Jurkat, Clone E6-1 (cell line): ENCODE results near the gene NUBPL. TPM values are rescaled to one million over a fixed set of nuclear protein-coding genes. Genes with fewer than 3 reads are reported as not detected.
A peak's percentile ranks its signal among the peaks of the same experiment; 100 is the strongest.

ENCODE experiments used
- DNase-seq: peaks from one replicate; pipeline ENCODE4 v3.0.0-alpha.2; 2011; ENCODE audit warnings: low read depth, low spot score
- H3K4me3 ChIP-seq: 2 replicates; pipeline ENCODE4 v1.5.1; 2011; ENCODE audit warnings: mild to moderate bottlenecking, low read length, control low read depth, moderate library complexity
- polyA plus RNA-seq: library from polyadenylated mRNA; unstranded; fragments of >200 nt; gene quantifications from one replicate; pipeline ENCODE4 v1.2.1, GENCODE V29; 2012; ENCODE audit warnings: missing spikeins; ENCODE audit not compliant: insufficient read length, insufficient read depth

Gene NUBPL
- polyA plus RNA-seq = 5.9 TPM

- peak; percentile 93 for DNase-seq
- H3K4me3 ChIP-seq = peak within 1 kb of the TSS; percentile 89
Observed at GRCh38 chr14:31561155-31561846, at the start of gene NUBPL. Gene NUBPL (plus strand): TSS chr14:31561404. CDS start chr14:31561440, 36 bp downstream.

- no peak for DNase-seq
- no peak overlapping the region for H3K4me3 ChIP-seq
Observed at GRCh38 chr14:31527087-31527486, 34.1 kb upstream of the NUBPL start.

- no peak overlapping the region for H3K4me3 ChIP-seq
- no peak for DNase-seq
Observed at GRCh38 chr14:31527546-31527945, 33.7 kb upstream of the NUBPL start.

- no peak for DNase-seq
- H3K4me3 ChIP-seq = no peak overlapping the region
Observed at GRCh38 chr14:31529053-31529452, 32.2 kb upstream of the NUBPL start.

- no peak for DNase-seq
- H3K4me3 ChIP-seq = no peak overlapping the region
Observed at GRCh38 chr14:31530136-31530535, 31.1 kb upstream of the NUBPL start.

GRCh38 chr14:31536201-31536960 lies 24.8 kb upstream of the NUBPL start:
- no peak overlapping the region for H3K4me3 ChIP-seq
- DNase-seq = no peak

DNA sequence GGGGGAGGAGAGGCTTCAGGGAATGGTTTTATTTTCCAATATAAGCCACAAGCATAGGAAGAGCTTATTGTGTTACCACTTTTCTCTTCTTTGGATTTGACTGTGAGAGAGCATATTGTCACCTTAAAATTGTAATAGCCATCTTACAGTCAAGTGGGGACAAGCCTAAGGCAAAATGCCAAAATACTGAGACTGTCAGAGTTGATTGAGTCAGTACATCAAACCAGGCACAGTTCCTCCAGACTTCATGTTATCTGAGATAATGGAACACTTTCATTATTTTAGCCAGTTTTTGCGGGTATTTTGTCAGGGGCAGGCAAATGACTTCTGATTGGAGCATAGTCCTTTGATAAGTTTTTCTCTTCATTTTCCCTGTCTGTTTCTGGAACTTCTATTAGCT lies 19.5 kb upstream of the NUBPL start:
- H3K4me3 ChIP-seq = no peak overlapping the region
- no peak for DNase-seq

- DNase-seq = no peak
- H3K4me3 ChIP-seq = no peak overlapping the region
Observed at GRCh38 chr14:31543969-31544799, 17.0 kb upstream of the NUBPL start.

DNA sequence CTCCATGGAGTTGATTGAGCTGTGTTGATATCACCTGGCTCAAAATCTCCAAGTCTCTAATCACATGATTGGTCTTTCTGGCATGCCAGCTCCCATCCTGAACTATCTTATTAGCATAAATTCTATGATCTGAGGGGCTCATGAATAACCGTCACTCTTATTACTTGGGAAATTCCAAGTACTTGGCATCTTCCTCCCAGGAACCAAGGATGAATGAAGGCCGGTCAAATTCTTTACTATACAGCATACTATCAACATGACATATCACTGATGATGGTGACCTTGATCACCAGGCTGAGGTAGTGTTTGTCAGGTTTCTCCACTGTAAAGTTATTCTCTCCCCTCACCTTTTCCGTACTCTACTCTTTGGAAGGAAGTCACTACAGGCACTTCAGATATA lies 16.4 kb upstream of the NUBPL start:
- no peak overlapping the region for H3K4me3 ChIP-seq
- no peak for DNase-seq

DNA sequence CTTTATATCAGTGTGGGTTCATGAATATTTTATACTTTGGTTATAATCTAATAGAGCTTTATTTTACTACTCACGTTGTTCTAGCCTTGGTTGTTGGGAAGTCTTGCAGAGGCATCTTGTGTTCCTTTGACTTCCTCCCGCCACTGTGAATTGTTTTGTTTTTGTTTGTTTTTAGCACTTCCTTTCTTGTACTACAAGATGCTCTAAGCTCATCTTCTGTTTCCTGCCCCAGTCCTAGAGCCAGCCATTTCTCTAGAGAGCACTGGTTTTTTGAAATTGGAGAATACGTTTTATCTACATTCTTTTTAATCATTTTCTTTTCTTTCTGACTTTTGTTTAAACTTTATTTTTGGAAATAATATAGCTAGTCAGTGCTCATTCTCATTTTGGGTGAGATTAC lies 15.9 kb upstream of the NUBPL start:
- DNase-seq = no peak
- no peak overlapping the region for H3K4me3 ChIP-seq

GRCh38 chr14:31549817-31550216 lies 11.4 kb upstream of the NUBPL start:
- no peak for DNase-seq
- H3K4me3 ChIP-seq = no peak overlapping the region

DNA sequence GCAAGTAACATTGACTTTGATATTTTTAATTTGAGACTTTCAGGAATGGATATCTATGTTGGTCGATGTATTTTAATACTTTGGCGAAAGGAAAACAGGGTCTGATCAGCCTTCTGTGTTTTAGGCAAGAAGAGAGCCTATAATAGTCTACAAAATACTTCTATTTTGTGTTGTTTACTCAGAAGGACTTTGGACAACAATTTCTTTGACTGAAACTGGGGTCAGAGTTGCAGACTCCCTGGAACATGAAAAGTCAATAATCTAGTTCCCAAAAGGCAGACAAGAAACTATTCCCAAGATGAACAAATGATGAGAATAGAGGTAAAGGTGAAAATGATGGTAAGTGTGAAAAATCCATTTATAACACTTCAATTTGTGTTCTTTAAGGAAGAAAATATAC lies 10.6 kb upstream of the NUBPL start:
- no peak for DNase-seq
- no peak overlapping the region for H3K4me3 ChIP-seq

GRCh38 chr14:31556191-31556590 lies 5.0 kb upstream of the NUBPL start:
- H3K4me3 ChIP-seq = no peak overlapping the region
- no peak for DNase-seq

DNA sequence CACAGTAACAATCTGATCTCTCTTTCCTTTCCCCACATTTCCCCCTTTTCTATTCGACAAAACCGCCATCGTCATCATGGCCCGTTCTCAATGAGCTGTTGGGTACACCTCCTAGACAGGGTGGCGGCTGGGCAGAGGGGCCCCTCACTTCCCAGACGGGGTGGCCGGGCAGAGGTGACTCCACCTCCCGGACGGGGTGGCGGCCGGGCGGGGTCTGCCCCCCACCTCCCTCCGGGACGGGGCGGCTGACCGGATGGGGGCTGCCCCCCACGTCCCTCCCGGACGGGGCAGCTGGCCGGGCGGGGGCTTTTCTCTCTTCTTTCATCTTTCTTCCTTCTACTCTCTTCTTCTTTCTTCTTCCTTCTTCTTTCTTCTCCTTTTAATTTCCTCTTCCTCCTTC lies 1.3 kb upstream of the NUBPL start:
- no peak overlapping the region for H3K4me3 ChIP-seq
- DNase-seq = no peak

DNA sequence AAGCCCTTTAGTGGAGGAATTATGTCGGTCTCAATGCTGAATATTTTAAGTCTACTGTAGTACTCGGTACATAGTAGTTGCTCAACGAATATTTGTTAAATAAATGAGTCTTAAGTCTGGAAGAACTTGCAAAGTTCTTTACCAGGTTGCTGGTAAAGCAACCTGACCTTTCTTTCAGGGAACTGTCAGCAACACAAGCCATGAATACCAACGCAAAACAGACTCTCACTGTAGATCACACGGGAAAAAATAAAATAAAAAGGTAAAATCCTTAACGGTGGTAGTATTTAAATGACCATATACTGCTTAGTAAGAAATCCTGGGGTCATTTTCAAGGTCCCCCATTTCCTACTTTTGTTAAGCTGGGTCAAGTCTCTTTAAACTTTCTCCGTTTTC lies 447 bp upstream of the NUBPL start:
- no peak for DNase-seq
- peak overlapping the region; percentile 89 for H3K4me3 ChIP-seq

DNA sequence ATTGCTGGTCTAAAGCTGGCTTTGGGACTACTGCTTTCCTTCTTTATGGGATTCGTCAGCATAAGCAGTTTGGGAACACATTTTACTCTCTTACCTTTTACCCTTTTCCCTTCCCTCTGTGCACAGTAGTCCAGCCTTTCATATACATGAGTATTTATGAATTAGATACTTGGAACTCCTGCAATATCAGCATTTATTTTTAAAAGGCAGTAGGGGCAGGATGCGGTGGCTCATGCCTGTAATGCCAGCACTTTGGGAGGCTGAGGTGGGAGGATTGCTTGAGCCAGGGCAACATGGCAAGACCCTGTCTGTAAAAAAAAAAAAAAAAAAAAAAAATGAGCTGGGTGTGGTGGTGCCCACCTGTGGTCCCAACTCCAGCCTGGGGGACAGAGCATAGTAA lies 3.0 kb downstream of the NUBPL start:
- no peak for DNase-seq
- no peak overlapping the region for H3K4me3 ChIP-seq

- no peak for DNase-seq
- no peak overlapping the region for H3K4me3 ChIP-seq
Observed at GRCh38 chr14:31566456-31566855, 5.3 kb downstream of the NUBPL start.

DNA sequence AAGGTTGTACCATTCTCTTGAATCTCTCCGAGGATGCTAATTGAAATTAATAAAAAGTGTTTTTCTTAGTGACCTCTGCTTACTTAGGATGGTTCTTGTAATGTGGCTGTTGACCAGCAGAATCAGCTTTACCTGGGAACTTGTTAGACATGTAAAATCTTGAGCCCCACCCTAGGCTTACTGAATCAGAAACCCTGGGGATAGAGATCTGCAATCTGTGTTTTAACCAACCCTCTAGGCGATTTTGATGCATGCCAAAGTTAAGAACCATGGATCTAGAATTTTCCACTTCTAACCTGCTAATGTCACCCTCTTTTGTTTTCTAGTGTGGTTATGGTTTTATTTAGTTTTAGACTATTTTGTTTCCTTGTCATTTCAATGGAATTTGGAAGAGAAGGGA lies 6.5 kb downstream of the NUBPL start:
- H3K4me3 ChIP-seq = no peak overlapping the region
- no peak for DNase-seq

- DNase-seq = no peak
- no peak overlapping the region for H3K4me3 ChIP-seq
Observed at GRCh38 chr14:31568161-31568560, 7.0 kb downstream of the NUBPL start.

GRCh38 chr14:31568671-31569070 lies 7.5 kb downstream of the NUBPL start:
- H3K4me3 ChIP-seq = no peak overlapping the region
- DNase-seq = no peak
